NCI-H1092 treated with DMSO at 0.1 percent for 48 hours (cell line): Measurements from ENCODE around the gene UBE2G2.
"Not testable (repeated sequence)": the region's sequence is repeated elsewhere in the genome, so short reads cannot be mapped to it uniquely, and the experiment has no call there.

Source experiments
- DNase-seq: peaks from one replicate; lab custom pipeline; 2025; lab: John Stamatoyannopoulos, UW

The UBE2G2 gene

DNA sequence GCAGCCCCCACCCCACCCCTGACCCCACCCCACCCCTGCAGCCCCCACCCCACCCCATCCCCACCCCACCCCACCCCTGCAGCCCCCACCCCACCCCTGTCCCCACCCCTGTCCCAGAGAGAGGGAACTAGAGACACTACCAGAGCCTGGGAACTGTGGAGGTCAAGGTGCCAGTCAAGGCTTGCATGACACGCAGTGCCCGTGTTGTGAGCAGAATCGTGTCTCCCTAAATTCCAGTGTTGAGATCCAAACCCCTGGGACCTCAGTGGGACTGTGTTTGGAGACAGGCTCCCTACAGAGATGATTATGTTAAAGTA is 34.7 kb upstream of the UBE2G2 start:
- DNase-seq = no peak

DNA sequence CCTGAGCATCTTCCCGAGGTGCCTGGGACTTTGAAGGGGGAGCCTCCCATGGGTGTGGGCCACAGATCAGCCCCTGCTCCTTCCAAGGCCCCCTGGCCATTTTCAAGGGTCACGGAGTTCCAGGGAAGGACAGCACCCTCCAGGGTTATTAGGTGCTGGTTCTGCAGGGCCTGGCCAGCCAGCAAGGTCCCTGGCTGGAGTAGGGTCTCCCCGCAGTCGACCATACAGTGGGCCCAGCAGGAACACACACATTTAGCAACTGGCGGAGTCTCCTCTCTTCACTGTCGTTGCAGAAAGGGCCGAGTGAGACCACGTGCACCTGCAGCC is 34.0 kb upstream of the UBE2G2 start:
- DNase-seq = no peak

DNA sequence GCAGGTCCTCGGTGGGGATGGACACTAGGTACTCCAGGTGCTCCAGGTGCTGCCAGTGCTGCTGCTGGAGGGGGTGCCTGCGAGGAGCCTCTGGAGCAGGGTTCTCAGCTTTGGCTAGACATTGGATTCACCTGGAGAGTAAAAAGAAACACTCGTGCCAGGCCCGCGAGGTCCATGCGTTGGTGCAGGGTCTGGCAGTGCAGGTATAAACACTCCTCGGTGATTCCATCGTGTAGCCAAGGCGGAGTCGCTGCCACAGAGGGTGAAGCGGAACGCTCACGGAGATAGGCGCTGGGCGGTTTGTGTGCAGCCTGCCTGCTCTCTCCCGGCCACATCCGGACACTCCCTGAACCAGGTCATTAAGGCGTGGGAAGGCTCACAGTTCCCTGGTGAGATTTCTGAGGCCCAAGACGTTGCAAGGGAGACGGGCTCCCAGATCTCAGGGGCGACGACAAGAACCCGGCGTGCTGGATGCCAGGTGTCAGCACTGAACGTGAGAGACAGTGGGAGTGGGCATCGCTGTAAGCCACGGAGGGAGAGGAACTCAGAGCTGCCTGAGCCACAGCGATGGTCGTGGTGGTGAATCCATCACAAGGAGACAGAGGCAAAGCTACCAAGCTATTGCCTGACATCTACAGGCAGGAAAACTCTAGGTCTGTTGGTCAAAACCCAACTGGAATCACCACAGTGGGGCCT is 33.5 kb upstream of the UBE2G2 start:
- DNase-seq = no peak

DNA sequence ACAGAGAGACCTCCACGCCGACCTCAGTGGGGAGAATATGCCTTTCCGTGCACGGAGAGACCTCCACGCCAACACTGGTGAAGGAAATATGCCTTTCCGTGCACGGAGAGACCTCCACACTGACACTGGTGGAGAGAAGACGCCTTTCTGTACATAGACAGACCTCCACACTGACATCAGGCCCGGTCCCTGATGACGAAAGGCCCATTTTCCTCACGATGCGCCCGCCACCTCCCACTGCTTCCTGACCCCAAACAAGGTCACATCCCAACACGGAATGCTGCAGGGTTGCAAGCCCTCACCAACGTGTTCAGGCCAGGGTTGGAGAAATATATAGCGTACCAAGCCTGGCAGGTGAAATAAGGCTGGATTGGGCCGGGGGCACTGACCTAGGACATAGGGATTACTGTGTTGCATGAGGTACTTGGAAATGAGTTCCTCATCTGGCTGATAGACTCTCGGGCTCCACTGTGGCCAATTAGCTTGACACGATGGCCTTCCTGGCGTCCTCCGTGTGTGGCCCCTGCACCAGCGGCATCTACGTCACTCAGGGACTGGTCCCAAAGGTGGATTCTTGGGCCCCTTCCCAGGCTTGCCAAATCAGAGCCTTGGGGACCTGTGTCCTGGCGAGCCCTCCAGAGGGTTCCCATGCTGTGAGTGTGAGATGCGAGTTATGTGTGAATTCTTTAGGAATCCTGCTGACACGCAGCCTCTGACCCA is 32.8 kb upstream of the UBE2G2 start:
- no peak for DNase-seq

DNA sequence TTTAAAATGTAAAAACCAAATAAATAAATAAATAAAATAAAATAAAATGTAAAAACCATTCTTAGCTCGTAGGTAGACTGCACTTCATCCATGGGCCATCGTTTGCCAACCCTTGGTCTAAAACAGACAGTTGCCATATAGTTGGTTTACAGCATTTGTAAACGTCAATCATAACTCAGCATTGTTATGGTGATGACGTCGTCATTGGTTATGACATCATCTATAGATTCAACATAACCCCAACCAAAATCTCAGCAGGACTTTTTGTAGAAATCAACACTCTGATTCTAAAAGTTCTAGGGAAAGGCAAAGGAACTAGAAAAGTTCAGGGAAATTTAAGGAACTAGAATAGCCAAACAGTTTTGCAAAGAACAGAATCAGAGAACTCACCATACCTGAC is 32.0 kb upstream of the UBE2G2 start:
- no peak for DNase-seq

DNA sequence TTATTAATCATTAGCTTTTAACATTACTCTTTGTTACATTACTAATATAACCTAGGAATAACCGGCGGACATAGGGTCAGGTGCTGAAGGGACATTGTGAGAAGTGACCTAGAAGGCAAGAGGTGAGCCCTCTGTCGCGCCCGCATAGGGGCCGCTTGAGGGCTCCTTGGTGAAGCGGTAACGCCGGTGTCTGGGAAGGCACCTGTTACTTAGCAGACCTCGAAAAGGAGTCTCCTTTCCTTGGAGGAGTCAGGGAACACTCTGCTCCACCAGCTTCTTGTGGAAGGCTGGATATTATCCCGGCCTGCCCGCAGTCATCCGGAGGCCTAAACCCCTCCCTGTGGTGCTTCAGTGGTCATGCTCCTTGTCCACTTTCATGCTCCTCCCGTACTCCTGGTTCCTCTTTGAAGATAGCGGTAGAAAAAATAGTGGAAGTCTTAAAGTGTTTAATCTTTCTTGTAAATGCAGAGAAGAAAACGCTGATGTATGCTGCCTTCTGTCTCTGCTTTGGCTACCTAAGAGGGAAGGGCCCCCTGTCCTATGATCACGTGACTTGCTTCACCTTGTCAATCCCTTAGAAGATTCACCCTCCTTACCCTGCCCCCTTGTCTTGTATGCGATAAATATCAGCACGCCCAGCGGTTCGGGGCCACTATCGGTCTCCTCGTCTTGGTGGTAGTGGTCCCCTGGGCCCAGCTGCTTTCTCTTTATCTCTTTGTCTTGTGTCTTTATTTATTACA is 31.1 kb upstream of the UBE2G2 start:
- DNase-seq = not testable (repeated sequence)

DNA sequence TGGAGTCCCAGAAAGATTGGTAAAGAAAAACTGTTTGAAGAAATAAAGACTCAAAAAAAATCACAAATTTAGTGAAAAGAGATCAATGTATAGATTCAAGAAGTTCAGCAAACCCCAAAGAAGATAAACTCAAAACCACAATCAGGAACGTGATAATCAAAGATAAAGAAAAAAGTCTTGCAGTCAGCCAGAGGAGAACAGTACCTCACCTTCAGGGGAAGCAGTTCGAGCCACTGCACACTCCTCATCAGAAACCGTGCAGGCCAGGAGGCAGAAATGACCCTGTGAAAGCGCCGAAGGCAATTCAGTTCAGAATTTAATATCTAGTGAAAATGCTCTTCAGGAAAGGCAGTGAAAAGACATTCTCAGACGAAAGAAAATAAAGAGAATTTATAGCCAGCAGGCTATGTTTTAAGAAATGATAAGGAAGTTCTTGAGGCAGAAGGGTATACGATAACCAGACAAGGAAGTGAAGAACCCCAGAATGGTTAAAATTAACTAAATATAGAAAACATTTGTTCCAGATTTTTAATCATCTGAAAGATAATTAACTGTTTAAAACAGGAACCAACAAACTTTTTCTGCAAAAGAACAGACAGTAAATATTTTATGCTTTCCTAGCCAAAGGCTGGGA is 29.7 kb upstream of the UBE2G2 start:
- no peak for DNase-seq

DNA sequence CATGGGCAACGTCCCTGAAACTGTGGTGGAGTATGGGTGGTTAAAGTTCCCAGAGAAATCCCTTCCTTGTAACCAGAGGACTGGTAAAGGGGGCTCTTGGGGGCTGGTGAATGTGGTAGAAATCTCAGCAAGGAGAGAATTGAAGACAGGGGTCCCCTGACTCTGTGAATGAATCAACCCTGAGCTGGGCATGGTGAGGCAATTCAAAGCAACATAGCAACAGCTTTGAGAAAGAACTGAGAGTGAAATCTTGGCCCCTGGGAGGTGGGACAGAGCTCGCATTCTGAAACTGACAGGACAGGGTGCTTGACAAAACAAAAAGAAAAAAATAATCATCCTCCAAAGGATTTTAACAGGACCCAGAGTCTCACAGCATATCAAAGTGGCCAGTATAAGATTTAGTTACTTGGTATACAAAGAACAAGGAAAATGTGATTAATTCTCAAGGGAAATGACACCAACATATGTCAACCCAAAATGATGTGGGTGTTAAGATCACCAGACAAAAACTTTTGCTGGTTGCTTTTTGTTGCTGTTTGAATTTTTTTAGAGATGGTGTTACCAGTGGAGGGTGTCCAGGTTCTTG is 28.0 kb upstream of the UBE2G2 start:
- no peak for DNase-seq

DNA sequence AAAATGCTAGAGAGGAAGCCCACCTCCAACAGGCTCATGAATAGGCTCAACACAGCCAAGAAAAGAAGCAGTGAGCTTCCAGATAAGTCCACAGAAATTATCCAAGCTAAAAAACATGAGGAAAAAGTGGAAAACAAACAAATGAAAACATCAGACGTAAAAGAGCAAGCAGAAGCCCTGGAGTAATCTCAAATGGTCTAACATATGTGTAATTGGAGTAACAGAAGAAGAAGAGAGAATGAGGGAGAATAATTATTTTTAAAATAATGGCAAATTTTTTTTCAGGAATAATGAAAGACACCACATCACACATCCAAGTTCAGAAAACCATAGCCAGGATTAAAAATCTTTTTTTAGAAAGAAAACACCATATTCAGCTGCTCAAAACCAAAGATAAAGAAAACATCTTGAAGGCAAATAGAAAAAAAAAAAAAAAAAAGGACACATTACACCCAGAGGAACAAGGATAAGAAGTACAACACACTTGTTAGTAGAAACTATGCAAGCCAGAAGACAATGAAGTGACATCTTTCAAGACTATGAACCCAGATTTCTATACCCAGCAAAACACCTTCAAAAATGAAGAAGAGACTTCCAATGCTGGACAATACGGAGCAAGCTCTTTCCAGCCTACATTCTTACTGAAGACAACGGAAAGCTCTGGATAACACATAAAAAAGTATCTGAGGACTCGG is 26.9 kb upstream of the UBE2G2 start:
- DNase-seq = no peak

DNA sequence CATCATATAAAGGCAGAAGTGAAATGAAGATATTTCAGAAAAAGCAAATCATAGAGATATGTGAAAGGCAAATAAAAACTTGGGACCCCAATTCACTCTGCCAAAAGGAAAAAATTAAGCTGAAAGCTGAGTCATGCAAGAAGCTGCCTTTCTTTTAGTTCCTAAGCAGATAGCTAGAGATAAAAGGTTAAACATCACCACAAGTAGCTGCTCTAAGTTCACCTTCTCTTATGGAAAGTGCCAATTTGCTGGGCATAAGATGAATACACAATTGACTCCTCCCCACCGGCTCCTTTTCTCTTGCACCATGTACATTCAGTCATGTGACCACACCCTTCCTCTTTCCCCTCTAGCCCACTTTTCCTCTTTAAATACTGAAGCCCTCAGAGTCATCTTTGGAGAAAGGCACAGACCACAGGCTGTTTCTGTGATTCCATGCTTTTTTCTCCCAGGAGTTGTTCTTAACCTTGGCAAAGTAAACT is 21.6 kb upstream of the UBE2G2 start:
- no peak for DNase-seq

DNA sequence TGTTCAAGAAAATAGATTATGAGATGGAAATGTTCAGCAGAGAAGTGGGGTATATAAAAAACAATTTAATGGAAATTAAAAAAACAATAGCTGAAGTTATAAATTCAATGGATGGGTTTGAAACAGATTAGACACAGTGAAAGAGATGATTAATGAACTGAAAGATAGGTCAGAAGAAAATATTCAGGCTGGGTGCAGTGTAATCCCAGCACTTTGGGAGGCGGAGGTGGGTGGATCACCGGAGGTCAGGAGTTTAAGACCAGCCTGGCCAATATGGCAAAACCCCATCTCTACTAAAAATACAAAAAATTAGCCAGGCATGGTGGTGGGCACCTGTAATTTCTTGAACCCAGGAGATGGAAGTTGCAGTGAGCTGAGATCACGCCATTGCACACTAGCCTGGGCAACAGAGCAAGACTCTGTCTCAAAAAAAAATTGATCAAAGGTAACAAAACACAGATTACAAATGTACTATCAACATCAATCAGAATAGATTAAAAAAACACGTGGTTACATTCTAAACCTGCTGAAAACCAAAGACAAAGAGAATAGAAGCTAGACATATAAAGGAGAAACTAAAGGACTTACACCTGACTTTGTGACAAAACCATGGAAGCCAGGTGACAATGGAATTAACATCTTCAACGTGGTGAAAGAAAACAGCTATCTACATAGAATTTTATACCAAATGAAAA is 21.0 kb upstream of the UBE2G2 start:
- DNase-seq = no peak

DNA sequence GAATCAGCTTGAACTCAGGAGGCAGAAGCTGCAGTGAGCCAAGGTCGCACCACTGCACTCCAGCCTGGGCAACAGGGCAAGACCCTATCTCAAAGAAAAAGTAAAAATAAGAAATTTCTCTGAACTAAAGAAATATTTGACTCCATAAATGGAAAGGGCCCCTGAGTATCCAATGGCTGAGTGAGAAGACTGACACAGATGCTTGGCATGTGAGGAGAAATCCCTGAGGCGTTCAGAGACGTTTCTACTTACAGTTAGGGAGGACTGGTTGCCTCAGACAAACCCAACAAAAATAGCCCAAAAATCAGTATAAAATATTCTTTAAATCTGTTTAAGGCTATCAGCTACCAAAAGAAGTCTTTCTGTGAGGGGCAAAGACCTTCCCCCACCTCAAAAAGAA is 19.2 kb upstream of the UBE2G2 start:
- no peak for DNase-seq

DNA sequence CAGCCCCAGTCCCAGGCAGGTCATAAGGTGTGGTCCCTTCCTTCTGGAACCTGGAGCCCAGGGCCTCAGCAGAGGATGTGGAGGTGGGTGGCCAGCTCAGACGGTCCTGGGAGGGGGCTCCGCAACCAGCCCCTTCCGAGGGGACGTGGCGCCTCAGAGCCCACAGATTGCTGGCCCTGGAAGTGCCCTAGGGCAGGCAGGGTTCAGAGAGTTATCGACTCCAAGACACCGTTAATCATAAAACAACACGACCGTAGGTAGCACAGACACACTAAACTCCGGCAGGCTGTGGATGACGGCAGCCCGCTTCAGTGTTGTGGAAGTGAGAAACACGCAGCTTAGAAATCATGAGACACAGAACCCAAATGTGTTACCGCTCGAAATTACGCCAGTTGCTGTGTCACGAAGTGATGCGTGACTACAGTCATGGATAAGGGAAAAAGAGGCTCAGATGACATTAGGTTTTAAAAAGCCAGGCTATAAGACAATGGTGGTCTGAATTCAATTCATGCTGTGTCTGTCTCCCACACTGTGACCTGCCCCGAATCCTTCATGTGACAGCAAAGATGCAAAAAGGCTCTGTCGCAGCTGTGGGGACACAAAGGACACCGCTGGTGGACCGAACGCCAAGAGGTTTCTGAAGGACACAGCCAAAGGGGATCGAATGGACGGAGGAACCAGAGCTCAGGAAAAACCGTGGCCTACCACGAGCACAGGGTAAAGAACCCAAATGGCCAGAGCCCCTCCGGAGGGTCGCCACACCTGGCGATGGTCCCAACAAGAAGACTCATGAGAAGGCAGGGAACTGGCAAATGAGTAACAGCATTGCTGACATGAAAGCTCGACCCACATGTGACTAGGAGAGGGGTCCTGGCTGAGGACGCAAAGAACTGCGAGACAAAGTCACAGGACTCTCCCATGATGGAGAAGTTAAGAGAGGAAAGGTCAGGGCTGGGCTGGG is 17.9 kb upstream of the UBE2G2 start:
- DNase-seq = no peak

DNA sequence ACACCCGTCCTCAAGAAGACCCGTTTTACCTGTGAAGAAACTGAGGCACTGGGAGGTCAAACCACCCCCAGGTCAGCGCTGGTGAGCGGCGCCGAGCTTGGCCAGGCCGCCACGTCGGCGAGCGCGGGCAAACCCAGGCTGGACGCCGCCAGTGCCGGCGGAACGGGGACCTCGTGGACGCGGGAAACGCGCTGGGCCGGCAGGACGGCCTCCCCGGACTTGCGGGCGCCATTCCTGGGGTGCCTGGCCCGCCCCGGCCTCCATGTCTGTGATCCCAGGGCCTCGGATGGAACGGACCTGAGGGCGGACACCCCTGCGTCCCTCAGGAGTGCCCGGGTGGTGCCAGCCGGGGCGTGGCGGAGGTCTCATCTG is 17.0 kb upstream of the UBE2G2 start:
- DNase-seq = no peak

DNA sequence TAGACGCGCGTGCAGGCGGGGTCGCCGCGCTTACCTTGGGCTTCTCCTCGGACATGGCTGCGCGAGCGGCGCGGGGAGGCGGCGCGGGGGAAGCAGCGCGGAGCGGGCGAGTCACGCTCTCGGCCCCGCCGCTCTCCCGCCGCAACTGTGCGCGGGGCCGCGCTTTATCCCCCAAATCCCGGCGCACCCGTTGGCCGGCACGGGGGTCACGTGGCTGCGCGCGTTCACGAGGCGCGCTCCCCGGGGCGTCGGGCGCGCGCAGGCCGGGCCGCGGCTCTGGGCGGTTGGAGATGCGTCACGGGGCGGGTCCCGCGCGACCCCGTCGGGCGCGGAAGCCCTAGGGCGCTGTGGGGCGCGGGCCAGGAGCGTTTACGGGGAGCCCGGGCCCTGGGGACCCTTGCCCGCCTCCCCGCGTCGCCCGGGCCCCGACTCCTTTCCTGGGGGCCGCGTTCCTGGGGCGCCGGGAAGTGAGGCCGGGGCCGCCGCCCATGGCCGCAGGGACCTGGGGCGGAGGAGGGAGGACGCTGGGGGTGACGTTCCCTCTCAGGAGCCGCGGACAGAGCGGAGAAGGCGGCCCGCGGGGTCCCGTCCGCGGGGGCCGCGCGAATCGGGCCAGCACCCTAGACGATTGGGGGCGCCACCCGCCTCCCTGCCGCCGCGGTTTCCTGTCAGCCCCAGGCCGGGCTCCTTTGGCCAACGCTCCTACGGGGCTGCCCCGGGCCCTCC is 16.5 kb upstream of the UBE2G2 start, which contains the start of gene SUMO3:
Gene SUMO3, minus strand, starts transcription at position 149 of the 726 bp plus-strand sequence. Its CDS starts 94 bp downstream, at position 55.
- peak; percentile 69 for DNase-seq

DNA sequence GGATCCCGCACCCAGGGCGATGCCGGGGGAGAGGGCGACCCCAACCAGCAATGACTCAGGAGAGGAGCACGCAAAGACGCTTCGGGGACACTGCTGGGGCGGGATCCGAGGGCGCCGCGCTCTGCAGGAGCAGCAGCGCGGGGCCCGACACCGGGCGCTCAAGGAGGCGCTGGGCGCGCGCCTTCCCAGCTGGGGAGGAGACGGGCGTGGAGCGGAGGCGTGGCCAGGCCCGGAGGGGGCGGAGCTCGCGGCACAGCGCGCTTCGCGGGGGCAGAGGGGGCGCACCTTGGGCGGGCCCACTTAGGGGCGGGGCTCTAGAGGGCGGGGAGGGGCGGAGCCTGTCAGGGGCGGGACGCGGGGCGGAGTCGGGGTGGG is 15.9 kb upstream of the UBE2G2 start:
- peak; percentile 77 for DNase-seq

DNA sequence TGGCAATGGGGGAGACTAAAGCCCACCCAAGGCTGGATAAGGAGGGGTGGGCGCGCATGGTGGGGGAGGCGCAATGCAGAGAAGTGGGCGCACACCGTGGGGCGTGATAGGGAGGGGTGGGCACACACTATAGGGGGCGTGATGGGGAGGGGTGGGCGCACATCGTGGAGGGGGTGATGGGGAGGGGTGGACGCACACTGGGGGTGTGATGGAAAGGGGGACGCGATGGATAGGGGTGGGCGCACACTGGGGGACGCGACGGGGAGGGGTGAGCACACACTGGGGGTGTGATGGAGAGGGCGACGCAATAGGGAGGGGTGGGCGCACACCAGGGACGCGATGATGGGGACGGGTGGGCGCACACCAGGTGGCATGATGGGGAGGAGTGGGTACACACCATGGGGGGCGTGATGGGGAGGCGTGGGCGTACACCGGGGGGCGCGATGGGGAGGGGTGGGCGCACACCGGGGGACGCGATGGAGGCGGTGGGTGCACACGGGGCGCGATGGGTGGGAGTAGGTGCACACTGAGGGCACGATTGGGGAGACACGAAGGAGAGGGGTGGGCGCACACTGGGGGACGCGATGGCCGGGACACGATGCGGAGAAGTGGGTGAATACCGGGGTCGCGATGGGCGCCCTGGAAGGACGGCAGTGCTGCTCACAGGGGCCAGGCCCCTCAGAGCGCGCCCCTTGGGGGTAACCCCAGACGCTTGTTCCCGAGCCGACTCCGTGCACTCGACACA is 15.3 kb upstream of the UBE2G2 start:
- DNase-seq = no peak

DNA sequence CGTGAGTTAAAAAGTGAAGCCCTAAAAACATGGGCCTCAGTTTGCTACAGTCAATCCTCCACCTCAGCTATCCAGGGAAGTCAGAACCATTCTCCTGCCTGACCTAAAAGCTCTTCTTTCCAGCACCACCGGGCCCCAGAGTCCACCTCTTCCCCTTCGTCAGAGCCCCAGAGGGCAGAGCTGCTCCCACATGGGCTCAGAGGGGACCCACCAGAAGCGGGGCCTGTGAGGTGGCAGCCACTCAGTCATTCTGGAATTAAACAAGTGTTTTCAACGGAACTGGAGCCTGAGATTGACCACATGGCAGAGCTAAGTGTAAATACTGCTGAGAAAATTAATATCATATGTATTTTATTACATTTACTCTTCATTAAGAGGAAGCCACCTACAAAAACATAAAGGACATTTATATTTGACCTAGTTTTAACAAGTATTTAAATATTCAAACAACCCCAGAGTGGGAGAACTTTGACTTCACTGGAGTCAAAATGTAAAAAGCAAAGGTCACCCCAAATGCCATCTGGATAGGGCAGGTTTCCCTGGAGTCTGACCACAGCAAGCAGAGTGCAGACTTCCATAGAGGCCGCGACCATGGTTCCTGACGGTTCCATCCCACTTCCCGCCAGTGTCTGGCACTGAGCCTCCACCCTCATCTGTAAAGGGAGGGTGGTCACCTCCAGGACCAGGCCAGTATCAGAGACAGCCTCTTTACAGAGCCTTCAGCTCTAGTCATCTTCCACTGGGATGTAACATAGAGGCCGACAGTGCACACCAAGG is 14.4 kb upstream of the UBE2G2 start:
- no peak for DNase-seq
